ENCODE measurements around the gene DIS3L2. TPM values are rescaled to one million over a fixed set of nuclear protein-coding genes. Genes with fewer than 3 reads are reported as not detected.
"Not testable (repeated sequence)": the region's sequence is repeated elsewhere in the genome, so short reads cannot be mapped to it uniquely, and the experiment has no call there.

DIS3L2 gene
- total RNA-seq, 4 donors from 2014 or later, result 22.2 to 31.6 (median 27.8) TPM

GRCh38 chr2:232026910-232027309, 65.4 kb downstream of the DIS3L2 start:
- DNase-seq (ENCODE audit: low spot score) (no peak), ATAC-seq (ENCODE audit: low FRiP score) (no peak)
- no peak for TF ChIP-seq CTCF (IDR thresholded peaks at IDR 0.05)

GRCh38 chr2:232027530-232027929, 66.0 kb downstream of the DIS3L2 start:
- ATAC-seq (ENCODE audit: low FRiP score), result no peak
- no peak for TF ChIP-seq CTCF (IDR thresholded peaks at IDR 0.05)
- DNase-seq (ENCODE audit: low spot score), result no peak

GRCh38 chr2:232028071-232028470, 66.6 kb downstream of the DIS3L2 start:
- ATAC-seq (ENCODE audit: low FRiP score) (no peak), DNase-seq (ENCODE audit: low spot score) (no peak)
- no peak for TF ChIP-seq CTCF (IDR thresholded peaks at IDR 0.05)

- no peak for TF ChIP-seq CTCF (IDR thresholded peaks at IDR 0.05)
- ATAC-seq (ENCODE audit: low FRiP score), result no peak
- DNase-seq (ENCODE audit: low spot score), result no peak
Measured at GRCh38 chr2:232028631-232029030, 67.1 kb downstream of the DIS3L2 start.

- no peak for ATAC-seq (ENCODE audit: low FRiP score)
- no peak for DNase-seq (ENCODE audit: low spot score)
- TF ChIP-seq CTCF (IDR thresholded peaks at IDR 0.05), result no peak
Measured at GRCh38 chr2:232029346-232029745, 67.8 kb downstream of the DIS3L2 start.

GRCh38 chr2:232030229-232030628, 68.7 kb downstream of the DIS3L2 start:
- TF ChIP-seq CTCF (IDR thresholded peaks at IDR 0.05), result no peak
- no peak for DNase-seq (ENCODE audit: low spot score)
- ATAC-seq (ENCODE audit: low FRiP score), result no peak

GRCh38 chr2:232035292-232035691, 73.8 kb downstream of the DIS3L2 start:
- not testable (repeated sequence) for DNase-seq (ENCODE audit: low spot score); ATAC-seq (ENCODE audit: low FRiP score)

- ATAC-seq (ENCODE audit: low FRiP score); DNase-seq (ENCODE audit: low spot score): not testable (repeated sequence)
Measured at GRCh38 chr2:232036876-232037275, 75.4 kb downstream of the DIS3L2 start.

Measured in omental fat pad (tissue), 4 donors.